Measurements from ENCODE around the gene CFAP46.

The CFAP46 gene

GRCh38 chr10:132817701-132818211, 124.6 kb downstream of the CFAP46 start:
- DNase-seq: no peak

GRCh38 chr10:132816718-132817117, 125.7 kb downstream of the CFAP46 start:
- no peak for DNase-seq

- no peak for DNase-seq
Measured at GRCh38 chr10:132815168-132815857, 127.1 kb downstream of the CFAP46 start.

GRCh38 chr10:132814469-132814856, 127.9 kb downstream of the CFAP46 start:
- no peak for DNase-seq

- no peak for DNase-seq
Measured at GRCh38 chr10:132813560-132814468, 128.6 kb downstream of the CFAP46 start.

- no peak for DNase-seq
Measured at GRCh38 chr10:132813001-132813401, 129.4 kb downstream of the CFAP46 start.

GRCh38 chr10:132812520-132812919, 129.8 kb downstream of the CFAP46 start:
- DNase-seq: no peak

- no peak for DNase-seq
Measured at GRCh38 chr10:132811891-132812481, 130.4 kb downstream of the CFAP46 start.

- DNase-seq: no peak
Measured at GRCh38 chr10:132810807-132811700, 131.3 kb downstream of the CFAP46 start.

GRCh38 chr10:132810141-132810806, 132.1 kb downstream of the CFAP46 start:
- DNase-seq: no peak

GRCh38 chr10:132809232-132810140, 132.9 kb downstream of the CFAP46 start:
- no peak for DNase-seq

GRCh38 chr10:132808383-132809231, 133.8 kb downstream of the CFAP46 start:
- no peak for DNase-seq

GRCh38 chr10:132807621-132808049, 134.7 kb downstream of the CFAP46 start:
- no peak for DNase-seq

- no peak for DNase-seq
Measured at GRCh38 chr10:132806561-132807003, 135.8 kb downstream of the CFAP46 start.

- DNase-seq: no peak
Measured at GRCh38 chr10:132806110-132806509, 136.3 kb downstream of the CFAP46 start.

GRCh38 chr10:132805599-132805998, 136.8 kb downstream of the CFAP46 start:
- no peak for DNase-seq

GRCh38 chr10:132804785-132805426, 137.5 kb downstream of the CFAP46 start:
- no peak for DNase-seq

- DNase-seq: no peak
Measured at GRCh38 chr10:132804287-132804686, 138.1 kb downstream of the CFAP46 start.

Data from cortex of kidney (tissue), 1 donor.